ENCODE results near the gene NUDT5.
A peak's percentile ranks its signal among the peaks of the same experiment; 100 is the strongest.

The NUDT5 gene

GRCh38 chr10:12196531-12197211, 980 bp upstream of the NUDT5 start:
- peak overlapping the region; percentile 93 for H3K27ac ChIP-seq (ENCODE audit: low read depth, low read length)
- H3K4me1 ChIP-seq (ENCODE audit: control insufficient read depth, insufficient read depth, low read length) = peaks cover 9% of the 10 kb centered on the region
- no peaks in the 10 kb centered on the region for H3K27me3 ChIP-seq (ENCODE audit: control insufficient read depth, insufficient read depth, low read length)
- H3K9ac ChIP-seq (ENCODE audit: low read length) = peak overlapping the region; percentile 85
- peak overlapping the region; percentile 96 for H3K4me3 ChIP-seq (ENCODE audit: low read length)
- H3K36me3 ChIP-seq (ENCODE audit: control insufficient read depth, insufficient read depth, low read length) = peaks cover 7% of the 10 kb centered on the region

GRCh38 chr10:12195281-12195602, 449 bp downstream of the NUDT5 start:
- H3K9ac ChIP-seq (ENCODE audit: low read length) = peak overlapping the region; percentile 64
- H3K36me3 ChIP-seq (ENCODE audit: control insufficient read depth, insufficient read depth, low read length) = peaks cover 7% of the 10 kb centered on the region
- H3K27ac ChIP-seq (ENCODE audit: low read depth, low read length) = peak overlapping the region; percentile 93
- peaks cover 9% of the 10 kb centered on the region for H3K4me1 ChIP-seq (ENCODE audit: control insufficient read depth, insufficient read depth, low read length)
- H3K27me3 ChIP-seq (ENCODE audit: control insufficient read depth, insufficient read depth, low read length) = no peaks in the 10 kb centered on the region
- peak overlapping the region; percentile 96 for H3K4me3 ChIP-seq (ENCODE audit: low read length)

GRCh38 chr10:12194752-12195271, 879 bp downstream of the NUDT5 start:
- Histone ChIP-seq H3K36me3 (ENCODE audit: control insufficient read depth, insufficient read depth, low read length) (peaks cover 7% of the 10 kb centered on the region), H3K27ac (ENCODE audit: low read depth, low read length) (peak overlapping the region; percentile 93), H3K9ac (ENCODE audit: low read length) (peak overlapping the region; percentile 64), H3K27me3 (ENCODE audit: control insufficient read depth, insufficient read depth, low read length) (no peaks in the 10 kb centered on the region), H3K4me1 (ENCODE audit: control insufficient read depth, insufficient read depth, low read length) (peaks cover 9% of the 10 kb centered on the region), H3K4me3 (ENCODE audit: low read length) (peak overlapping the region; percentile 96)

- Histone ChIP-seq H3K4me1 (ENCODE audit: control insufficient read depth, insufficient read depth, low read length) (peaks cover 9% of the 10 kb centered on the region), H3K9ac (ENCODE audit: low read length) (no peak overlapping the region), H3K4me3 (ENCODE audit: low read length) (no peak overlapping the region), H3K27me3 (ENCODE audit: control insufficient read depth, insufficient read depth, low read length) (no peaks in the 10 kb centered on the region), H3K36me3 (ENCODE audit: control insufficient read depth, insufficient read depth, low read length) (no peaks in the 10 kb centered on the region), H3K27ac (ENCODE audit: low read depth, low read length) (no peak overlapping the region)
Measured at GRCh38 chr10:12193193-12193592, 2.5 kb downstream of the NUDT5 start.

- Histone ChIP-seq H3K4me3 (ENCODE audit: low read length) (no peak overlapping the region), H3K9ac (ENCODE audit: low read length) (no peak overlapping the region), H3K27me3 (ENCODE audit: control insufficient read depth, insufficient read depth, low read length) (no peaks in the 10 kb centered on the region), H3K4me1 (ENCODE audit: control insufficient read depth, insufficient read depth, low read length) (peaks cover 4% of the 10 kb centered on the region), H3K36me3 (ENCODE audit: control insufficient read depth, insufficient read depth, low read length) (no peaks in the 10 kb centered on the region), H3K27ac (ENCODE audit: low read depth, low read length) (no peak overlapping the region)
Measured at GRCh38 chr10:12191715-12192114, 4.0 kb downstream of the NUDT5 start.

GRCh38 chr10:12189426-12189825, 6.3 kb downstream of the NUDT5 start:
- H3K27me3 ChIP-seq (ENCODE audit: control insufficient read depth, insufficient read depth, low read length) = no peaks in the 10 kb centered on the region
- no peaks in the 10 kb centered on the region for H3K36me3 ChIP-seq (ENCODE audit: control insufficient read depth, insufficient read depth, low read length)
- no peak overlapping the region for H3K9ac ChIP-seq (ENCODE audit: low read length)
- no peak overlapping the region for H3K4me3 ChIP-seq (ENCODE audit: low read length)
- no peak overlapping the region for H3K27ac ChIP-seq (ENCODE audit: low read depth, low read length)
- peaks cover 2% of the 10 kb centered on the region for H3K4me1 ChIP-seq (ENCODE audit: control insufficient read depth, insufficient read depth, low read length)

GRCh38 chr10:12188656-12189055, 7.0 kb downstream of the NUDT5 start:
- Histone ChIP-seq H3K36me3 (ENCODE audit: control insufficient read depth, insufficient read depth, low read length) (no peaks in the 10 kb centered on the region), H3K4me3 (ENCODE audit: low read length) (no peak overlapping the region), H3K27me3 (ENCODE audit: control insufficient read depth, insufficient read depth, low read length) (no peaks in the 10 kb centered on the region), H3K9ac (ENCODE audit: low read length) (no peak overlapping the region), H3K27ac (ENCODE audit: low read depth, low read length) (no peak overlapping the region), H3K4me1 (ENCODE audit: control insufficient read depth, insufficient read depth, low read length) (no peaks in the 10 kb centered on the region)

- no peak overlapping the region for H3K9ac ChIP-seq (ENCODE audit: low read length)
- H3K27ac ChIP-seq (ENCODE audit: low read depth, low read length) = no peak overlapping the region
- no peaks in the 10 kb centered on the region for H3K27me3 ChIP-seq (ENCODE audit: control insufficient read depth, insufficient read depth, low read length)
- H3K4me3 ChIP-seq (ENCODE audit: low read length) = no peak overlapping the region
- H3K4me1 ChIP-seq (ENCODE audit: control insufficient read depth, insufficient read depth, low read length) = no peaks in the 10 kb centered on the region
- no peaks in the 10 kb centered on the region for H3K36me3 ChIP-seq (ENCODE audit: control insufficient read depth, insufficient read depth, low read length)
Measured at GRCh38 chr10:12187321-12187905, 8.3 kb downstream of the NUDT5 start.

- Histone ChIP-seq H3K4me1 (ENCODE audit: control insufficient read depth, insufficient read depth, low read length) (no peaks in the 10 kb centered on the region), H3K4me3 (ENCODE audit: low read length) (no peak overlapping the region), H3K27me3 (ENCODE audit: control insufficient read depth, insufficient read depth, low read length) (no peaks in the 10 kb centered on the region), H3K27ac (ENCODE audit: low read depth, low read length) (no peak overlapping the region), H3K36me3 (ENCODE audit: control insufficient read depth, insufficient read depth, low read length) (no peaks in the 10 kb centered on the region), H3K9ac (ENCODE audit: low read length) (no peak overlapping the region)
Measured at GRCh38 chr10:12186323-12186722, 9.4 kb downstream of the NUDT5 start.

GRCh38 chr10:12184165-12184564, 11.5 kb downstream of the NUDT5 start:
- Histone ChIP-seq H3K9ac (ENCODE audit: low read length) (no peak overlapping the region), H3K36me3 (ENCODE audit: control insufficient read depth, insufficient read depth, low read length) (no peaks in the 10 kb centered on the region), H3K27me3 (ENCODE audit: control insufficient read depth, insufficient read depth, low read length) (no peaks in the 10 kb centered on the region), H3K4me1 (ENCODE audit: control insufficient read depth, insufficient read depth, low read length) (no peaks in the 10 kb centered on the region), H3K4me3 (ENCODE audit: low read length) (no peak overlapping the region), H3K27ac (ENCODE audit: low read depth, low read length) (no peak overlapping the region)

- H3K27ac ChIP-seq (ENCODE audit: low read depth, low read length) = no peak overlapping the region
- peaks cover 8% of the 10 kb centered on the region for H3K36me3 ChIP-seq (ENCODE audit: control insufficient read depth, insufficient read depth, low read length)
- no peaks in the 10 kb centered on the region for H3K27me3 ChIP-seq (ENCODE audit: control insufficient read depth, insufficient read depth, low read length)
- no peak overlapping the region for H3K4me3 ChIP-seq (ENCODE audit: low read length)
- no peak overlapping the region for H3K9ac ChIP-seq (ENCODE audit: low read length)
- H3K4me1 ChIP-seq (ENCODE audit: control insufficient read depth, insufficient read depth, low read length) = no peaks in the 10 kb centered on the region
Measured at GRCh38 chr10:12181065-12181775, 14.5 kb downstream of the NUDT5 start.

- Histone ChIP-seq H3K4me3 (ENCODE audit: low read length) (no peak overlapping the region), H3K27ac (ENCODE audit: low read depth, low read length) (no peak overlapping the region), H3K36me3 (ENCODE audit: control insufficient read depth, insufficient read depth, low read length) (peaks cover 8% of the 10 kb centered on the region), H3K27me3 (ENCODE audit: control insufficient read depth, insufficient read depth, low read length) (no peaks in the 10 kb centered on the region), H3K9ac (ENCODE audit: low read length) (no peak overlapping the region), H3K4me1 (ENCODE audit: control insufficient read depth, insufficient read depth, low read length) (no peaks in the 10 kb centered on the region)
Measured at GRCh38 chr10:12180221-12180974, 15.3 kb downstream of the NUDT5 start.

Measured in rectal smooth muscle tissue (tissue), 1 donor.